Spleen (tissue), 7 donors: ENCODE results near the gene OR2M7.

Experiments
- POLR2AphosphoS5 ChIP-seq, 3 donors: sonication (generic); formaldehyde crosslinking; IDR thresholded peaks; one replicate each; pipeline ENCODE4 v1.5.1; 2017; ENCODE audit warnings: antibody characterized with exemption in 3 of 3
- TF ChIP-seq, protein P1 (sequence below), 11 experiments: fragments of 200-600 bp in 7 of 11; fragments of 450-650 bp in 4 of 11; sonication (generic) in 4 of 11; IDR thresholded peaks in 8 of 11; conservative IDR thresholded peaks in 3 of 11; 1 replicate in 7 of 11; 2 replicates in 4 of 11; pipeline versions ENCODE4 v1.4.0 to v1.8.0; 2016 to 2021; ENCODE audit warnings: antibody characterized with exemption in 11 of 11, inconsistent platforms in 4 of 11, mild to moderate bottlenecking in 1 of 11
- donor health status: DM: no; HTN: no; CAD: no; lungs with moderate emphysema.
- donor health status: DM: no; HTN: no; CAD: no.
- donor health status: DM: no; HTN: no; CAD: no.

DNA sequence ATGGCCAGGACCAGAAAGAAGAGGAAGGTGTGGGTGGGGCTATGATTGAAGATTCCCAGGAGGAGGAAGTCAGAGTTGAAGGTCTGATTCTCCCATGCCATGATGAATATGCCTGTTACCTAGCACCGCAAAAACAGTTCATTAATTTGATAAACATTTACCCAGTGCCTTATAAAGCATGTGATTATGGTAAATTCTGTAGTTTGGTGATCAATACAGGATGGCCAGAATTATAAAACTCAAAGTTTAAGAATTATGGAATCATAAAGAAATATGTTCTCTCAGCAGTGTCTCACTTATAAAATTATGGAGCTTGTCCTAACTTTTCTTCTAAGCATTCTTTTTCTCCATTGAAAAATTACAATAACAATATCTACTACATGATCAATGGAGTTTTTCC lies at the start of gene OR2M7:
- TF ChIP-seq, protein P1, sequence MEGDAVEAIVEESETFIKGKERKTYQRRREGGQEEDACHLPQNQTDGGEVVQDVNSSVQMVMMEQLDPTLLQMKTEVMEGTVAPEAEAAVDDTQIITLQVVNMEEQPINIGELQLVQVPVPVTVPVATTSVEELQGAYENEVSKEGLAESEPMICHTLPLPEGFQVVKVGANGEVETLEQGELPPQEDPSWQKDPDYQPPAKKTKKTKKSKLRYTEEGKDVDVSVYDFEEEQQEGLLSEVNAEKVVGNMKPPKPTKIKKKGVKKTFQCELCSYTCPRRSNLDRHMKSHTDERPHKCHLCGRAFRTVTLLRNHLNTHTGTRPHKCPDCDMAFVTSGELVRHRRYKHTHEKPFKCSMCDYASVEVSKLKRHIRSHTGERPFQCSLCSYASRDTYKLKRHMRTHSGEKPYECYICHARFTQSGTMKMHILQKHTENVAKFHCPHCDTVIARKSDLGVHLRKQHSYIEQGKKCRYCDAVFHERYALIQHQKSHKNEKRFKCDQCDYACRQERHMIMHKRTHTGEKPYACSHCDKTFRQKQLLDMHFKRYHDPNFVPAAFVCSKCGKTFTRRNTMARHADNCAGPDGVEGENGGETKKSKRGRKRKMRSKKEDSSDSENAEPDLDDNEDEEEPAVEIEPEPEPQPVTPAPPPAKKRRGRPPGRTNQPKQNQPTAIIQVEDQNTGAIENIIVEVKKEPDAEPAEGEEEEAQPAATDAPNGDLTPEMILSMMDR (IDR thresholded peaks at IDR 0.05 in 8 of 11, conservative IDR thresholded peaks at IDR 0.05 in 3 of 11), result no peak
- TF ChIP-seq POLR2AphosphoS5 (IDR thresholded peaks at IDR 0.05), result no peak
